NAMALWA (cell line): ENCODE data around the gene KLHL29.

Experiments
- DNase-seq: peaks from one replicate; pipeline ENCODE4 v3.0.0-alpha.2; 2015; ENCODE audit warnings: low spot score

KLHL29 gene

DNA sequence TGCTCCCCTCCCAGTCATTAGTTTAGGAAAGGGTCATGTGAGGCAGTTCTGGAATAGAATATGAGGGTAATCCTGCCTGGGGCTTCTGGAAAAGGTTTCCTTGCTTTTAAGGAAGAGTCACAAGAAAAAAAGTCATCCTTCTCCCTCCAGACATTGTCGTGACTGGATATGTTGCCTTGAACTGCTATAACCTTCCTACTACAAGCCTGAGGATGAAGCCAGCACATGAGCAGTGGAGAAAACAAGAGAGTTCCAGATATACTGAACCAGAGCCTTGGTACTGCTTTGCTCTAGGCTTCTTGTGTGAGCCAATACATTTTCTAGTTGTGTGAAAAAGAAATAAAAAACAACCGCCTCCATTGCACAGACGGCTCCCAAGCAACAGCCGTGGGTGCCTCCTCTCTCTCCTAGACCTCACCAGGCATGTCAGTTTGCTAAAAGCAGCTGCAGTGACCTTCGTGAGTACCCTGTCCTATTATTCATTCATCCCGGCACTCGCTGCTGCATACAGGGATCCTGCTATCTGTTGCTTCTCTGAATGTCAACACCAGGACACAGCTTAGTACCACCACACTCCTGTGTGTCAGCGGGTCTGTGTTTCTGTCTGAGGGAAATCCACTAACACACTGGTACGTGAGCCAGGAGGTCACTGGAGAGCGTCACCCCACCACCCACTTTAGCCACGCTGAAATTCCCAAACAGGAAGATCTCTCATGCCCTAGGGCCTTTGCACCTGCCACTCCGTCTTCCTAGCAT is 186.7 kb downstream of the KLHL29 start:
- DNase-seq: no peak

DNA sequence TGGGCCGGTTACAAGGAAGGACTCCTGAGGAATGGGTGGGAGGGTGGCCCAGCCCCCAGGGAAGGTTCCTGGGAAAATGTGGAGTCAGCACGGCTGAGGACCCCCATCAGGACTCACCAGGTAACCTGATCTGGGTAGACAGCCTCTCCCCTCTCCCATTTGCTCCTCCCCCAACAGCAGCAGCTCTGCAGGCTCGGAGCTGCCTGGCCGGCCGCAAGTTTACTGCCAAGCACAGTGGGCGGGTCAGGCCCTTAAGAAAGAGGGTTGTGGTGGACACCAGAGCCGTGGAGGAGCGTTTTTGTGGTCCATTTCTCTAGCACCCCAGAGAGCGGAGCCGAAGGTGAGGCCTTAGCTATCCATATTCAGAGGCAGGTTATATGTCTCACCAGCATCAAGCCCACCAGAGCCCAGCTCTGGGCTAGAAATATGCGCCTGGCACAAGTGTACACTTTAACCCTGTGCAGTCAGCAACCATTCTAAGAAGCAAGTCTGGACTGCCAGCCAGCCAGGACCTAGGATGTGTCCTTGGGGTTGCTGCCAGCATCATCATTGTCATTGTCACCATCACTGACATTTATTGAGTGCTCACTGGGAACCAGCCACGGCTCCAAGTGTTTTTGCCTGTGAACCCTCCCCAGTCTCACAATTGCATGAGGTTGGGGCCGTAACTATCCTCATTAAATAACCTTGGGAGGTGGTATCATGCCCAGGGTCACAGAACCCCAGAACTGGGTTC is 190.1 kb downstream of the KLHL29 start:
- no peak for DNase-seq

DNA sequence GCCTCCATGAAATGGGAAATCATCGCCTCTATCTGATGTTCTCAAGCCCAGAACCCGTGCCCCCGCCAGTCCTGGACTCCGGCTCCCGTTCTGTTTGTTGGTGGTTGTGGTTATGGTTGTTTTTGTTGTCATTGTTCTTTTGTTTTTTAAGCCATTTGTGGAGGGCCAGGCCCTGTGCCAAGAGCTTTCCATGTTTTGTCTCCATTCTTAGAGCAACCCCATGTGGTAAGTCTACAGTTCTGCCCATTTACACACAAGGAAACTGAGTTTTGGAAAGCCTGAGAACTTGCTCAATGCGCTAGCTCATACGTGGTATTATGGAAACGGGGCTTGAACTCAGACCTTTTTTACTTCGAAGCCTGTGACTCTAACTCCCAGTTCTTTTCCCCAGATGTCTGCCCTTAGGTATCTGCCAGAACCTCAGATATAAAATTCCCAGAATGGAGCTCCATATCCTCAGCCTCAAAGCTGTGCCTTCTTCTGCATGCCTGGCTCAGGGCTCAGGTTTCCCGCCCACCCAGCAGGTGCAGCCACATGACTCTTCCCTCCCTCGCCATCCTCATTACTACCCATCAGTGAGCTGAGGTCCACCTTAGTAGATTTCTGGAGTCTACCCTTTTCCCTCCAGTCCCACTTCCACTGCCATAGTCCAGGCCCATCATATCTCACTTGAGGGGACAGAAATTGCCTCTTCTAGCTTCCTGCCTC is 194.1 kb downstream of the KLHL29 start:
- DNase-seq: no peak

DNA sequence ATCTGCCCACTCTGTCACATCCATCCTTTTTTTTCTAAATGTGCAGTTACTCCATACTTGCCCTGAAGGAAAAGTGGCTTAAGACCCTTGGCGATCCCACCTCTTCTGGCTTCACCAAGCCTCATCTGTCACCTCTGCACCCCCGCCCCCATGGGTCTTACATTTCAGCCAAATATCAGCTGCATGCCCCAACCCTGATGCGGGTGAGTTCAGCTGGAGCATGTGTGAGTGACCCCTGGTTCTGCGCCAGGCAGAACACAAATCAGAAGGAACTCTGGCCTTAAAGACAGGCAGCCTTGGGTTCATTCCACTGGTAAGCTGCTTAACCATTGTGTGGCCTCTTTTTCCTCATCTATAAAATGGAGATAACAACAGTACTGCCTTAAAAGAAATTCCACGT is 194.7 kb downstream of the KLHL29 start:
- DNase-seq: no peak

- no peak for DNase-seq
These were observed 198.5 kb downstream of the KLHL29 start for GRCh38 chr2:23583467-23583866.

GRCh38 chr2:23584054-23584745 is 199.2 kb downstream of the KLHL29 start:
- DNase-seq: no peak

DNA sequence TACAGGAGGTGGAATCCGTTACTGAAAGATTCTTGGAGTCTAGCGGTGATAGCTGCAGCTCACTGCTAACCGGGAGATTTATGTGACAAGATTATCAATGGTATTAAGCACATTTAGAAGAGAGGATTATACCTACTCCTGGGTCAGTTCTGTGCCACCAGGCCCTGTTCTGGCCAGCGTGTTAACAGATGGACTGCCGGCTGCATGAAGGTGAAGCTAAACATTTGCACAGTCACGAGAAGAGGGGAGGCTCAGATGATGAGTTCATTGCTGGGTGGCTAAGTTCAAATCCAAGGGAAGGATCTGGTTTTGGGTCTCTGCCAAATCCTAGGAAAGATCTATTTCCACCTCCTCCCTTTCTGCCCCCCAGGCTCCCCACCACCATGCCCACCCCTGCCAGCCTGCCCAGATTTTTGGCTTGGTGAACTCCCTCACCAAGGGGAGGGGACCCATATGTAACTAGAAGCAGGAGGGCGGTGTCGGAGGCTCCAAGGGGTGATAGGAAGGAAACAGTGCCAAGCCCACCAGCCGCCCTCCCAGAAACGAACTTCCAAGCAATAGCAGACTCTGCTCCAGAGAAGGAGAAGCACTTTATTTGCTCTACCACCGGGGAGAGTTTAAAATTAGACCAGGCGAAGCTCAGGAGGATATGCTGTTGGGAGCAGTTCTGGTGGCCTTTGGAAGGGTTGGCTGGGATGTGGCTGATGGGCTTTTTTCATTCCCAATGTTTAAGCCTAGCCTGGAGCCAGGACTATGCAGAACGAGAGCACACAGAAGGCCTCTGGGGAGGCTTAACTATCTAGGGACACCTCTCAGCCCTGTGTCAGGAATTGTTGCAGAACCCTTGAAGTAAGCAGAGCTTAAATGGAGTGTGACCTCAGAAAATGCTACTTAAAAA is 200.5 kb downstream of the KLHL29 start:
- DNase-seq: no peak

DNA sequence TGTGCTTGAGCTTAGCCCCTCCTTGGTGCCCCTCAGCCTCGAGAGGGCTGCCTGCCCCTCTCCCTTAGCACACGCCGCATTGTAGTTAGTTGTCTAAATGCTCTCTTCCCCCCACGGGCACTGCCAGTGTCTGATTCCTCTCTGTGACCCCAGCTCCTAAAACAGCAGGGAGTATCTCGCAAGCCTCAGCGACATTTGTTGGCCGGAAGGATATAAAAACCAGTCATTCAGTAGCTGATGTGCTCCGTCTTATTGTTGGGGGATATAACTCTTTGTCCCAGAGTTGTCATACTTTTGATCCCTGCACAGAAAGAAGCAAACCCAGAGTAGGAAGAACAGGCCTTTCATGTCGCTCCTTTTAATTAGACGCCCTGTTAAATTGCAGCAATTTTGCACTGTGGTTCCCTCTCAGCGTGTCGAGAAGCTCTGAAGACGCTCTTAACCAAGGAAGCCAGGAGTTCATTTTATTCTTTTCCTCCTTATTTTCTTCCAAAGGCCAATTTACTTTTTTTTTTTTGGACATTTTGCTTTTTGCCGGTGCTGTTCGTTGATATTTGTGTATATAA is 201.8 kb downstream of the KLHL29 start:
- no peak for DNase-seq

DNA sequence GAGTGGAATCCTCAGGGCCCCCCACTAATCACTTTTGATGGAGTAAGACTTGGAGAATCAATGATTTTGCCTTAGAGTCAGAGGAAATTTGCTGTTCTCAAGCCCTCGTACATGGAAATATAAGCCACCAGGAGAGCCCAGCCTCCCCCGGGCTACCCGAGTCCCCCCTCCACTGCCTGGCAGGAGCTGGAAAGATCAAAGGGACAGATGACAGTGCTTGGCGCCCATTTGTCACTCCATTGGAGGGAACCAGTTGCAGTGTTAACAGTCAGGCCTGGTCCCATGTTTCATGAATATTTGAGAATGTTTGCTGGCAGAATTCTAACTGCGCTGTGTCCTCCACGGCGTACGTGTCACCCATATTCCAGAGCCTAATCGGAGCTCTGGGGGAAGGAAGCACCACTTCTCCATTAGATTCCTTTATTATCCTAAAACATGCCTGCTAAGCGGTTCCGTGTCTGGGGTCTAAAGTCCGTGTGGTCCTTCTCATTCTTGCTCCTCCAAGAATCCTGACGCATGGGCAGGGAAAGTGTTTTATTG is 202.4 kb downstream of the KLHL29 start:
- DNase-seq: no peak

- DNase-seq: no peak
These were observed 203.1 kb downstream of the KLHL29 start for GRCh38 chr2:23588106-23588505.

DNA sequence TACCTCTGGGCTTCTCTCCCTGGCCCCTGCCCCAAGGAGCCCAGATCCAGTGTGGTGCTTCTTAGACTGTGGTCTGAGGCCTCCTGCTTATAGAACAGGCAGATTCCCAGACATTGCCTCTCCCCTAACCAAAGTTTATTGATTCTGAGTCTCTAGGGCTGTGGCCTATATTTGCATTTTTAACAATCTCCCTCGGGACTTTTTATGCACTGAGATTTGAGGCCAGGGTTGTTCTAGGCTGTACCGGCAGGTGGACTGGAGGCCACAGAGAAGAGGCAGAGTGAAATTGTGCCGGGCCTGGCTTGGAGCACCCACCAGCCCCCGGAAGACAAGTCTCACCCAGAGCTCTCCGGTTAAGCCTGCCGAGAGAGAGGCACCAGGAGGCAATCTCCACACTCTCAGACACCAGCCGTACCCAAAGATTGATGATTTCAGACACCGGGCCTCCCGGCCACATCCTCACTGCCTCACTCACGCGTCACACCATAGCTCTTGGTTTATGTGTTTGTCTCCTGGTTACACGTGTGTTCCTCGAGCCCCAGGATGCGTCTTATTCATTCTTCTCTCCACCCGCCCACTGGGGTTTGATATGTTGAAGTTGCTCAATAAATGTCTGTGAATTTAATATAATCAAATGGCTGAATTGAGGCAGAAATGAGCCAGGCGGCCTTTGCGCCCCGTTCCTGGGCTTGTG is 203.7 kb downstream of the KLHL29 start:
- DNase-seq: no peak

DNA sequence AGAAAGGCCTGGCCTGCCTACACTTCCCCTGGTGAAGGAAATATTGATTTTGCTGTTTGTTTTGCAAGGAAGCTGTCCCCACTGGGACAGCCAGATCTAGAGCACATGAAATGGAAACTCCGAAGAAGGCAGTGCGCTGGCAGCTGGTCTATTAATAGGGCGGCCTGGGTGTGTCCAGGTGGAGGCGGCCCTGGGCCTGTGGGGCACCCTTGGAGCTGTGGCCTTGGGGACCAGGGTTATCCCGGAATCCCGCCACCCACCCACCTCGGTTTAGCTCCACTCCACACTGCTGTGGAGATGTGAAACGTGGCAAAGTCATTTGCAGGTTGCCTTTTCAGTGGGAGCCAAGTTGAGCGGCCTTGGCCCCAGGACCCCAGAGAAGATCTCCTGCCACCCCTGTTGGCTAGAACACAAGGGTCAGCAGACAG is 204.3 kb downstream of the KLHL29 start:
- no peak for DNase-seq

GRCh38 chr2:23589739-23590138 is 204.8 kb downstream of the KLHL29 start:
- DNase-seq: no peak

- DNase-seq: no peak
These were observed 205.4 kb downstream of the KLHL29 start for GRCh38 chr2:23590241-23590869.

GRCh38 chr2:23591111-23591510 is 206.1 kb downstream of the KLHL29 start:
- DNase-seq: no peak

DNA sequence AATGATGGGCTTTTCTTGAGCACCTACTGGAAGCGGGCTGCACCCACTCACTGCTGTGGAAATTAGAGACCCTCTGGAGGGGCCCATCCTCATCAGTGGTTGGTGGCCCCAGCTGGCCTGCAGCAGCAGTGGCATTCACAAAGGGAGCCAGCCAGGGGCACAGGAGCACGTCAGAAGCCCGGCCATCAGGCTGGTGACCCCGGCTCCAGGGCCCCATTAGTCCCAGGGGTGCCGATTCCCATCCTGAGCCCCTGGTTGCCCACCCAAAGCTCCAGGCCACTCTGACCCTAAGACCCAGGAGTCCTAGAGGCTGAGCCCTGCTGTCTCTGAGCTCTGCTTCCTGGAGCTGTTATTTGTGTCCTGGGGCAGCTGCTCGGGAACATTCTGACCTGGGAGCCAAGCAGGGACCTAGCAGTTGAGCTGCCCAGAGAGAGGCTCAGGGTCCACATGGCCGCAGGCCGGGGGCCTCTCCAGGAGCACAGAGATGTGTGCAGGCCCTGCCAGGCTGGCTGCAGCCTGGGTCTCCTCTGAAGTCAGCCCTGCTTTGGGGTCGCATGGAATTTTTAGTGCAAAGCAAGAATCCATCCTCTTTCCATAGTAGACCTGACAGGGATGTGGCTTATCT is 207.2 kb downstream of the KLHL29 start:
- DNase-seq: no peak

- DNase-seq: no peak
These were observed 208.1 kb downstream of the KLHL29 start for GRCh38 chr2:23592898-23593751.
